Aorta (tissue), 5 donors: ENCODE results near the gene OSBPL10. TPM values are rescaled to one million over a fixed set of nuclear protein-coding genes. Genes with fewer than 3 reads are reported as not detected.

ENCODE experiments used
- ATAC-seq: fragments of 200-7000 bp; cut with Tn5 transposase; one replicate; pipeline ENCODE4 v1.9.1; 2022; ENCODE audit warnings: moderate library complexity; ENCODE audit not compliant: low FRiP score
- DNase-seq, 2 donors: peaks; one replicate each; pipeline ENCODE4 v3.0.0-alpha.2; 2020
- H3K27ac ChIP-seq, 2 donors: one replicate each; pipeline ENCODE4 v1.5.1; 2013; ENCODE audit warnings: low read length in 2 of 2, mild to moderate bottlenecking in 2 of 2, moderate library complexity in 2 of 2, control low read depth in 1 of 2, inconsistent platforms in 1 of 2, low read depth in 1 of 2
- H3K27me3 ChIP-seq, 2 donors: one replicate each; pipeline ENCODE4 v1.6.1; 2013; ENCODE audit warnings: control low read depth in 1 of 2, low read length in 1 of 2, mild to moderate bottlenecking in 1 of 2, moderate library complexity in 1 of 2; ENCODE audit not compliant: insufficient read depth in 2 of 2, control insufficient read depth in 1 of 2
- H3K36me3 ChIP-seq, 2 donors: one replicate each; pipeline ENCODE4 v1.6.1; 2013; ENCODE audit warnings: control low read depth in 1 of 2, low read length in 1 of 2, mild to moderate bottlenecking in 1 of 2; ENCODE audit not compliant: insufficient read depth in 2 of 2, control insufficient read depth in 1 of 2
- H3K4me1 ChIP-seq, 2 donors: one replicate each; pipeline ENCODE4 v1.6.1; 2013; ENCODE audit warnings: low read length in 2 of 2, control low read depth in 1 of 2, mild to moderate bottlenecking in 1 of 2, moderate library complexity in 1 of 2; ENCODE audit not compliant: insufficient read depth in 2 of 2, control insufficient read depth in 1 of 2
- H3K4me3 ChIP-seq, 2 donors: one replicate each; pipeline ENCODE4 v1.5.1; 2013; ENCODE audit warnings: low read length in 2 of 2, control low read depth in 1 of 2, mild to moderate bottlenecking in 1 of 2
- H3K9me3 ChIP-seq: one replicate; pipeline ENCODE4 v1.6.1; 2013; ENCODE audit warnings: mild to moderate bottlenecking, low read length; ENCODE audit not compliant: control insufficient read depth
- WGBS, 2 donors: extraction: QIAGEN DNeasy Blood & Tissue Kit; methylation state at CpG; one replicate each; pipeline ENCODE4 v1.1.7; 2013; 5-methylcytosine and 5-hydroxymethylcytosine counted together
- intact Hi-C, 2 donors: fragments of 100-400 bp; cut with DNase I; formaldehyde crosslinking; loops; one replicate each; pipeline versions ENCODE4 v1.14.2 to v1.15.0; 2022
- polyA plus RNA-seq, 2 donors: library from polyadenylated mRNA; stranded (reverse); fragments of 200-250 nt; gene quantifications; one replicate each; pipeline ENCODE4 v1.2.3, GENCODE V29; 2013
- total RNA-seq, 2 donors: library from RNA; stranded (reverse); fragmentation: NEBNext Ultra II Directional; extraction: Animal tissue kit (Norgen Biotek cat#: 25700); gene quantifications; one replicate each; pipeline ENCODE4 v1.2.1, GENCODE V29; 2021
- donor health status: healthy with polysubstance abuse.
- donor health status: Bipolar disorder and iron deficiency.
- donor health status: DM: no; HTN: no; CAD: no.
- donor health status: DM: no; HTN: no; CAD: no.
- donor health status: DM: yes; HTN: yes; CAD: no.

The OSBPL10 gene
- total and polyA plus RNA-seq, 4 donors: 3.1 to 47.9 (median 17.4) TPM

- Histone ChIP-seq H3K27me3 (no peaks in the 10 kb centered on the region), H3K4me1 (peaks cover 2 to 9% of the 10 kb centered on the region in 2 donors), H3K36me3 (no peaks in the 10 kb centered on the region), H3K4me3 (no peak overlapping the region), H3K9me3 (no peaks in the 10 kb centered on the region), H3K27ac (no peak overlapping the region)
- ATAC-seq: no peak
- WGBS, 2 donors: 77 to 80% methylated on average over 7 of the region's 7 CpGs
- DNase-seq: no peak
- intact Hi-C loops: loop anchor here in 1 of 2 donors (10.0 kb wide), 1 partner anchor 978 kb away; no protein-coding TSS in a partner anchor
Measured at GRCh38 chr3:31752305-31753049, 228.6 kb downstream of the OSBPL10 start.

- Histone ChIP-seq H3K4me1 (peaks cover 0 to 9% of the 10 kb centered on the region in 2 donors), H3K27ac (no peak overlapping the region), H3K4me3 (no peak overlapping the region), H3K36me3 (no peaks in the 10 kb centered on the region), H3K9me3 (no peaks in the 10 kb centered on the region), H3K27me3 (no peaks in the 10 kb centered on the region)
- 55 to 57% methylated on average over 2 of the region's 2 CpGs for WGBS, 2 donors
- intact Hi-C loops: loop anchor here in 1 of 2 donors (10.0 kb wide), 1 partner anchor 976 kb away; no protein-coding TSS in a partner anchor
- DNase-seq (no peak), ATAC-seq (no peak)
Measured at GRCh38 chr3:31750341-31750740, 230.7 kb downstream of the OSBPL10 start.

GRCh38 chr3:31748933-31749295, 232.1 kb downstream of the OSBPL10 start:
- intact Hi-C loops: no loop called here
- Histone ChIP-seq H3K36me3 (no peaks in the 10 kb centered on the region), H3K27ac (no peak overlapping the region), H3K9me3 (no peaks in the 10 kb centered on the region), H3K4me1 (no peaks in the 10 kb centered on the region), H3K4me3 (no peak overlapping the region), H3K27me3 (no peaks in the 10 kb centered on the region)
- WGBS, 2 donors: 85 to 86% methylated on average over 5 of the region's 5 CpGs
- no peak for ATAC-seq
- DNase-seq: no peak

- Histone ChIP-seq H3K9me3 (no peaks in the 10 kb centered on the region), H3K27ac (no peak overlapping the region), H3K4me1 (no peaks in the 10 kb centered on the region), H3K27me3 (no peaks in the 10 kb centered on the region), H3K4me3 (no peak overlapping the region), H3K36me3 (no peaks in the 10 kb centered on the region)
- no peak for DNase-seq
- no peak for ATAC-seq
- WGBS, 2 donors: 86 to 90% methylated on average over 5 of the region's 5 CpGs
- intact Hi-C loops: no loop called here
Measured at GRCh38 chr3:31748281-31748932, 232.7 kb downstream of the OSBPL10 start.

- no peaks in the 10 kb centered on the region for H3K4me1 ChIP-seq
- H3K4me3 ChIP-seq: no peak overlapping the region
- no peak overlapping the region for H3K27ac ChIP-seq
- no peaks in the 10 kb centered on the region for H3K9me3 ChIP-seq
- WGBS, 2 donors: 94 to 96% methylated on average over 9 of the region's 9 CpGs
- DNase-seq: no peak
- no peaks in the 10 kb centered on the region for H3K36me3 ChIP-seq
- H3K27me3 ChIP-seq: no peaks in the 10 kb centered on the region
- no peak for ATAC-seq
- intact Hi-C loops: no loop called here
Measured at GRCh38 chr3:31747785-31748184, 233.3 kb downstream of the OSBPL10 start.

GRCh38 chr3:31744913-31745312, 236.1 kb downstream of the OSBPL10 start:
- no peak for ATAC-seq
- H3K27me3 ChIP-seq: no peaks in the 10 kb centered on the region

GRCh38 chr3:31743331-31744089, 237.6 kb downstream of the OSBPL10 start:
- Histone ChIP-seq H3K9me3 (no peaks in the 10 kb centered on the region), H3K27me3 (no peaks in the 10 kb centered on the region), H3K27ac (no peak overlapping the region), H3K36me3 (no peaks in the 10 kb centered on the region), H3K4me1 (no peaks in the 10 kb centered on the region), H3K4me3 (no peak overlapping the region)
- DNase-seq (no peak), ATAC-seq (no peak)
- intact Hi-C loops: no loop called here
- WGBS, 2 donors: 72 to 73% methylated on average over 5 of the region's 5 CpGs

More at GRCh38 chr3:31744913-31745312, 236.1 kb downstream of the OSBPL10 start:
- no peak for DNase-seq
- Histone ChIP-seq H3K9me3 (no peaks in the 10 kb centered on the region), H3K4me1 (no peaks in the 10 kb centered on the region), H3K27ac (no peak overlapping the region), H3K4me3 (no peak overlapping the region), H3K36me3 (no peaks in the 10 kb centered on the region)
- intact Hi-C loops: no loop called here
- WGBS, 2 donors: 95 to 96% methylated on average over 8 of the region's 8 CpGs

- intact Hi-C loops: no loop called here
- WGBS, 2 donors: 94 to 95% methylated on average over 1 of the region's 1 CpG
Measured at GRCh38 chr3:31740397-31740796, 240.7 kb downstream of the OSBPL10 start.

More at GRCh38 chr3:31740397-31740796, 240.7 kb downstream of the OSBPL10 start:
- Histone ChIP-seq H3K36me3 (no peaks in the 10 kb centered on the region), H3K9me3 (no peaks in the 10 kb centered on the region), H3K27me3 (no peaks in the 10 kb centered on the region), H3K27ac (no peak overlapping the region), H3K4me3 (no peak overlapping the region), H3K4me1 (no peaks in the 10 kb centered on the region)
- no peak for DNase-seq
- ATAC-seq: no peak
